Measurements from ENCODE around the gene ATP8B1.

The ATP8B1 gene

GRCh38 chr18:57618910-57619309, 184.2 kb downstream of the ATP8B1 start:
- DNase-seq (ENCODE audit: low spot score) = no peak

GRCh38 chr18:57603871-57604270, 199.2 kb downstream of the ATP8B1 start:
- no peak for DNase-seq (ENCODE audit: low spot score)
